Measurements from ENCODE around the gene PSME4. TPM values are rescaled to one million over a fixed set of nuclear protein-coding genes. Genes with fewer than 3 reads are reported as not detected.
"Not testable (repeated sequence)": the region's sequence is repeated elsewhere in the genome, so short reads cannot be mapped to it uniquely, and the experiment has no call there.

Gene PSME4
- total RNA-seq, 1 donor from 2014 or later = 74.3 TPM

- ChIA-PET POLR2A (no interaction called here), CTCF (no interaction called here)
- Mint-ChIP-seq H3K36me3 (ENCODE audit: low read depth) (peaks cover 8% of the 10 kb centered on the region), H3K4me3 (no peak overlapping the region), H3K4me1 (no peaks in the 10 kb centered on the region), H3K27ac (no peak overlapping the region), H3K9me3 (no peaks in the 10 kb centered on the region), H3K27me3 (no peaks in the 10 kb centered on the region)
- ATAC-seq (ENCODE audit: low read depth) (no peak), DNase-seq (no peak)
- TF ChIP-seq, protein P1, sequence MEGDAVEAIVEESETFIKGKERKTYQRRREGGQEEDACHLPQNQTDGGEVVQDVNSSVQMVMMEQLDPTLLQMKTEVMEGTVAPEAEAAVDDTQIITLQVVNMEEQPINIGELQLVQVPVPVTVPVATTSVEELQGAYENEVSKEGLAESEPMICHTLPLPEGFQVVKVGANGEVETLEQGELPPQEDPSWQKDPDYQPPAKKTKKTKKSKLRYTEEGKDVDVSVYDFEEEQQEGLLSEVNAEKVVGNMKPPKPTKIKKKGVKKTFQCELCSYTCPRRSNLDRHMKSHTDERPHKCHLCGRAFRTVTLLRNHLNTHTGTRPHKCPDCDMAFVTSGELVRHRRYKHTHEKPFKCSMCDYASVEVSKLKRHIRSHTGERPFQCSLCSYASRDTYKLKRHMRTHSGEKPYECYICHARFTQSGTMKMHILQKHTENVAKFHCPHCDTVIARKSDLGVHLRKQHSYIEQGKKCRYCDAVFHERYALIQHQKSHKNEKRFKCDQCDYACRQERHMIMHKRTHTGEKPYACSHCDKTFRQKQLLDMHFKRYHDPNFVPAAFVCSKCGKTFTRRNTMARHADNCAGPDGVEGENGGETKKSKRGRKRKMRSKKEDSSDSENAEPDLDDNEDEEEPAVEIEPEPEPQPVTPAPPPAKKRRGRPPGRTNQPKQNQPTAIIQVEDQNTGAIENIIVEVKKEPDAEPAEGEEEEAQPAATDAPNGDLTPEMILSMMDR (IDR thresholded peaks at IDR 0.05) = no peak
- intact Hi-C loops (cut with micrococcal nuclease) = no loop called here
Measured at GRCh38 chr2:53848062-53848461, 122.7 kb downstream of the PSME4 start.

GRCh38 chr2:53843595-53843994 is 127.2 kb downstream of the PSME4 start:
- ATAC-seq (ENCODE audit: low read depth) (no peak), DNase-seq (no peak)
- intact Hi-C loops (cut with micrococcal nuclease) = no loop called here
- no peaks in the 10 kb centered on the region for H3K36me3 Mint-ChIP-seq (ENCODE audit: low read depth)
- no peaks in the 10 kb centered on the region for H3K27me3 Mint-ChIP-seq
- no peaks in the 10 kb centered on the region for H3K9me3 Mint-ChIP-seq
- H3K4me1 Mint-ChIP-seq = no peaks in the 10 kb centered on the region
- ChIA-PET POLR2A (no interaction called here), CTCF (no interaction called here)
- no peak overlapping the region for H3K4me3 Mint-ChIP-seq
- TF ChIP-seq, protein P1 (IDR thresholded peaks at IDR 0.05) = no peak
- no peak overlapping the region for H3K27ac Mint-ChIP-seq

- no peak overlapping the region for H3K27ac Mint-ChIP-seq
- DNase-seq = no peak
- intact Hi-C loops (cut with micrococcal nuclease) = no loop called here
- TF ChIP-seq, protein P1 (IDR thresholded peaks at IDR 0.05) = no peak
- no peaks in the 10 kb centered on the region for H3K9me3 Mint-ChIP-seq
- H3K4me1 Mint-ChIP-seq = no peaks in the 10 kb centered on the region
- no peak overlapping the region for H3K4me3 Mint-ChIP-seq
- ChIA-PET CTCF (no interaction called here), POLR2A (no interaction called here)
- no peaks in the 10 kb centered on the region for H3K36me3 Mint-ChIP-seq (ENCODE audit: low read depth)
- no peaks in the 10 kb centered on the region for H3K27me3 Mint-ChIP-seq
- ATAC-seq (ENCODE audit: low read depth) = no peak
Measured at GRCh38 chr2:53842891-53843290, 127.9 kb downstream of the PSME4 start.

DNA sequence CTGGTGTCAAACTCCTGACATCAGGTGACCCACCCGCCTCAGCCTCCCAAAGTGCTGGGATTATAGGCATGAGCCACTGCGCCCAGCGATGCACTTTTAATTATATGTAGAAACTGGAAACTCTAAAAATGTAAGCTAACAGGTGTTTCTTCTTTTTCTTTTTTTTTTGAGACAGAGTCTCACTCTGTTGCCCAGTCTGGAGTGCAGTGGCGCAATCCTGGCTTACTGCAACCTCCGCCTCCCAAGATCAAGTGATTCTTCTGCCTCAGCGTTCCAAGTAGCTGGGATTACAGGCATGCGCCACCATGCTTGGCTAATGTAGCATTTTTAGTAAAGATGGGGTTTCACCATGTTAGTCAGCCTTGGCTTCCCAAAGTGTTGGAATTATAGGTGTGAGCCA is 129.1 kb downstream of the PSME4 start:
- H3K9me3 Mint-ChIP-seq; H3K27me3 Mint-ChIP-seq; intact Hi-C loops (cut with micrococcal nuclease); H3K27ac Mint-ChIP-seq; H3K4me3 Mint-ChIP-seq; ATAC-seq (ENCODE audit: low read depth); POLR2A ChIA-PET; H3K4me1 Mint-ChIP-seq; CTCF ChIA-PET; DNase-seq; H3K36me3 Mint-ChIP-seq (ENCODE audit: low read depth): not testable (repeated sequence)

DNA sequence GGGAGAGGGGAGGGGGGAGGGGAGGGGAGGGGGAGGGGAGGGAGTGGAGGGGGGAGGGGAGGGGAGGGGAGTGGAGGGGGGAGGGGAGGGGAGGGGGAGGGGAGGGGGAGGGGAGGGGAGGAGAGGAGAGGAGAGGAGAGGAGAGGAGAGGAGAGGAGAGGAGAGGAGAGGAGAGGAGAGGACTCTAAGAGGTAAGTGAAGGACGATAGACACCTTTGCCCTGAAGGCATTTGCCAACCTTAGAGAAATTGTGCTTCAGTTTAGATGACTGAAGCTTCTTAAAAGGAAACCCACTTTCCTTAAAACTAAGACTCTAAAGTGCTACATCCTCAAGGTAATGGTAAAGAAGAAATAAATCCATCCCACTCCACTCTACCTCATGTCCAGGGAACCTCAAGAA is 130.2 kb downstream of the PSME4 start:
- POLR2A ChIA-PET = no interaction called here
- CTCF ChIA-PET = no interaction called here
- intact Hi-C loops (cut with micrococcal nuclease) = no loop called here

GRCh38 chr2:53829980-53830290 is 140.9 kb downstream of the PSME4 start:
- intact Hi-C loops (cut with micrococcal nuclease); CTCF ChIA-PET; H3K4me3 Mint-ChIP-seq; H3K9me3 Mint-ChIP-seq; H3K27me3 Mint-ChIP-seq; POLR2A ChIA-PET; ATAC-seq (ENCODE audit: low read depth); H3K27ac Mint-ChIP-seq; DNase-seq; H3K4me1 Mint-ChIP-seq: not testable (repeated sequence)
- H3K36me3 Mint-ChIP-seq (ENCODE audit: low read depth) = peaks cover 33% of the 10 kb centered on the region

More for the DNA sequence above, 130.2 kb downstream of the PSME4 start:
- Mint-ChIP-seq H3K36me3 (ENCODE audit: low read depth) (peaks cover 3% of the 10 kb centered on the region), H3K27me3 (no peaks in the 10 kb centered on the region), H3K9me3 (no peaks in the 10 kb centered on the region), H3K4me3 (no peak overlapping the region), H3K4me1 (peaks cover 2% of the 10 kb centered on the region), H3K27ac (no peak overlapping the region)
- DNase-seq (no peak), ATAC-seq (ENCODE audit: low read depth) (no peak)
- TF ChIP-seq, protein P1 (IDR thresholded peaks at IDR 0.05) = no peak
